Retina (tissue), 1 donor: ENCODE measurements around the gene DCLK1.

Source experiments
- DNase-seq: peaks from one replicate; pipeline ENCODE4 v3.0.0-alpha.2; 2016

Gene DCLK1

GRCh38 chr13:35936246-35936978 lies 194.8 kb downstream of the DCLK1 start:
- no peak for DNase-seq

GRCh38 chr13:35930665-35931631 lies 200.2 kb downstream of the DCLK1 start:
- no peak for DNase-seq

GRCh38 chr13:35927567-35928021 lies 203.6 kb downstream of the DCLK1 start:
- DNase-seq: no peak

- DNase-seq: no peak
These were observed 204.2 kb downstream of the DCLK1 start for GRCh38 chr13:35926859-35927530.

GRCh38 chr13:35925669-35926068 lies 205.5 kb downstream of the DCLK1 start:
- DNase-seq: no peak

GRCh38 chr13:35923347-35923746 lies 207.8 kb downstream of the DCLK1 start:
- DNase-seq: no peak

- DNase-seq: no peak
These were observed 210.4 kb downstream of the DCLK1 start for GRCh38 chr13:35920816-35921215.

- no peak for DNase-seq
These were observed 213.1 kb downstream of the DCLK1 start for GRCh38 chr13:35917942-35918645.

GRCh38 chr13:35917252-35917941 lies 213.8 kb downstream of the DCLK1 start:
- no peak for DNase-seq

GRCh38 chr13:35916146-35916545 lies 215.0 kb downstream of the DCLK1 start:
- no peak for DNase-seq

GRCh38 chr13:35914662-35915061 lies 216.5 kb downstream of the DCLK1 start:
- DNase-seq: no peak

GRCh38 chr13:35912841-35913240 lies 218.3 kb downstream of the DCLK1 start:
- DNase-seq: no peak

- DNase-seq: no peak
These were observed 221.2 kb downstream of the DCLK1 start for GRCh38 chr13:35909837-35910540.

- no peak for DNase-seq
These were observed 222.1 kb downstream of the DCLK1 start for GRCh38 chr13:35909091-35909490.

- DNase-seq: no peak
These were observed 223.0 kb downstream of the DCLK1 start for GRCh38 chr13:35908226-35908625.

- no peak for DNase-seq
These were observed 224.5 kb downstream of the DCLK1 start for GRCh38 chr13:35906636-35907035.

- no peak for DNase-seq
These were observed 228.1 kb downstream of the DCLK1 start for GRCh38 chr13:35903075-35903474.

GRCh38 chr13:35898041-35898440 lies 233.1 kb downstream of the DCLK1 start:
- DNase-seq: no peak

GRCh38 chr13:35894636-35895035 lies 236.5 kb downstream of the DCLK1 start:
- no peak for DNase-seq

- DNase-seq: no peak
These were observed 238.1 kb downstream of the DCLK1 start for GRCh38 chr13:35892837-35893814.
